HEK293 (cell line): ENCODE measurements around the gene YWHAG.

Experiments used
- ATF2 ChIP-seq: fragments of 450-650 bp; formaldehyde crosslinking; IDR thresholded peaks from 2 replicates; pipeline ENCODE4 v1.5.1; 2016; ENCODE audit warnings: missing biosample characterization, missing genetic modification characterization, low read depth
- HOXA7 ChIP-seq: sonication (generic); formaldehyde crosslinking; IDR thresholded peaks from 2 replicates; pipeline ENCODE4 v1.8.1; 2022; ENCODE audit warnings: missing genetic modification reagents, borderline replicate concordance
- IKZF3 ChIP-seq: fragments of 450-650 bp; IDR thresholded peaks from 2 replicates; pipeline ENCODE4 v1.5.0; 2018; ENCODE audit warnings: missing biosample characterization, mild to moderate bottlenecking, missing genetic modification characterization, moderate library complexity
- WT1 ChIP-seq: fragments of 450-650 bp; formaldehyde crosslinking; IDR thresholded peaks from 2 replicates; pipeline ENCODE4 v1.5.1; 2016; ENCODE audit warnings: missing biosample characterization, missing genetic modification characterization
- ZBTB20 ChIP-seq: fragments of 450-650 bp; formaldehyde crosslinking; IDR thresholded peaks from 2 replicates; pipeline ENCODE4 v1.5.1; 2016; ENCODE audit warnings: missing biosample characterization, missing genetic modification characterization
- ZNF175 ChIP-seq: fragments of 450-650 bp; formaldehyde crosslinking; IDR thresholded peaks from 2 replicates; pipeline ENCODE4 v1.5.1; 2016; ENCODE audit warnings: missing biosample characterization, missing genetic modification characterization
- ZNF23 ChIP-seq: fragments of 450-650 bp; formaldehyde crosslinking; IDR thresholded peaks from 2 replicates; pipeline ENCODE4 v1.5.1; 2016; ENCODE audit warnings: missing biosample characterization, missing genetic modification characterization, borderline replicate concordance
- ZNF302 ChIP-seq: fragments of 450-650 bp; formaldehyde crosslinking; IDR thresholded peaks from 2 replicates; pipeline ENCODE4 v1.5.1; 2016; ENCODE audit warnings: missing biosample characterization, missing genetic modification characterization, low read depth
- ZNF311 ChIP-seq: fragments of 450-650 bp; formaldehyde crosslinking; IDR thresholded peaks from 2 replicates; pipeline ENCODE4 v1.5.1; 2017; ENCODE audit warnings: missing biosample characterization, missing genetic modification characterization, borderline replicate concordance
- ZNF335 ChIP-seq: fragments of 450-650 bp; formaldehyde crosslinking; conservative IDR thresholded peaks from 2 replicates; pipeline ENCODE4 v1.5.1; 2016; ENCODE audit warnings: missing biosample characterization, missing genetic modification characterization
- ZNF362 ChIP-seq: fragments of 450-650 bp; formaldehyde crosslinking; IDR thresholded peaks from 2 replicates; pipeline ENCODE4 v1.5.1; 2016; ENCODE audit warnings: missing biosample characterization, missing genetic modification characterization
- ZNF488 ChIP-seq: fragments of 450-650 bp; formaldehyde crosslinking; IDR thresholded peaks from 2 replicates; pipeline ENCODE4 v1.5.1; 2016; ENCODE audit warnings: missing biosample characterization, missing genetic modification characterization
- ZNF514 ChIP-seq: fragments of 450-650 bp; formaldehyde crosslinking; IDR thresholded peaks from 2 replicates; pipeline ENCODE4 v1.5.1; 2016; ENCODE audit warnings: missing biosample characterization, missing genetic modification characterization
- ZNF518A ChIP-seq: fragments of 450-650 bp; formaldehyde crosslinking; conservative IDR thresholded peaks from 2 replicates; pipeline ENCODE4 v1.5.1; 2016; ENCODE audit warnings: low read depth, missing biosample characterization, missing genetic modification characterization
- ZNF549 ChIP-seq: fragments of 450-650 bp; IDR thresholded peaks from 2 replicates; pipeline ENCODE4 v1.5.1; 2018; ENCODE audit warnings: missing biosample characterization, missing genetic modification characterization, mild to moderate bottlenecking, inconsistent platforms, moderate library complexity
- ZNF629 ChIP-seq: fragments of 450-650 bp; formaldehyde crosslinking; IDR thresholded peaks from 2 replicates; pipeline ENCODE4 v1.5.1; 2017; ENCODE audit warnings: missing biosample characterization, missing genetic modification characterization
- ZNF670 ChIP-seq: fragments of 450-650 bp; formaldehyde crosslinking; IDR thresholded peaks from 2 replicates; pipeline ENCODE4 v1.5.1; 2016; ENCODE audit warnings: missing biosample characterization, missing genetic modification characterization, low read depth
- ZNF707 ChIP-seq: fragments of 450-650 bp; formaldehyde crosslinking; IDR thresholded peaks from 2 replicates; pipeline ENCODE4 v1.5.1; 2016; ENCODE audit warnings: missing biosample characterization, missing genetic modification characterization
- ZSCAN16 ChIP-seq: fragments of 450-650 bp; formaldehyde crosslinking; IDR thresholded peaks from 2 replicates; pipeline ENCODE4 v1.5.1; 2016; ENCODE audit warnings: missing biosample characterization, missing genetic modification characterization
- TF ChIP-seq, protein P1 (sequence below): fragments of 450-650 bp; formaldehyde crosslinking; IDR thresholded peaks from 2 replicates; pipeline ENCODE4 v1.5.1; 2017; ENCODE audit warnings: missing biosample characterization, missing genetic modification characterization
- TF ChIP-seq, protein P2 (sequence below): fragments of 450-650 bp; formaldehyde crosslinking; IDR thresholded peaks from 2 replicates; pipeline ENCODE4 v1.5.1; 2016; ENCODE audit warnings: missing biosample characterization, missing genetic modification characterization
- TF ChIP-seq, protein P3 (sequence below): fragments of 450-650 bp; formaldehyde crosslinking; IDR thresholded peaks from 2 replicates; pipeline ENCODE4 v1.5.1; 2016; ENCODE audit warnings: missing biosample characterization, missing genetic modification characterization

Gene YWHAG

GRCh38 chr7:76314042-76314721 lies 44.6 kb downstream of the YWHAG start (continued):
- TF ChIP-seq ZNF311 = no peak
- no peak for TF ChIP-seq HOXA7 (CRISPR knock-in tag)
- TF ChIP-seq ZNF629 (tag by site-specific recombination) = peak; percentile 40; the same call in 1 of the 2 replicates
- TF ChIP-seq ATF2 (tag by site-specific recombination) = no peak
- TF ChIP-seq IKZF3 (tag by site-specific recombination) = peak; percentile 54
- TF ChIP-seq ZNF514 (tag by site-specific recombination) = no peak
- TF ChIP-seq ZNF362 (tag by site-specific recombination) = 0 out of 2 replicates have a peak, but pooled peaks have one; percentile 19
- TF ChIP-seq ZNF335 (tag by site-specific recombination) = peak; percentile 34; the same call in 1 of the 2 replicates
- TF ChIP-seq WT1 = no peak
- no peak for TF ChIP-seq ZNF518A (tag by site-specific recombination)
- no peak for TF ChIP-seq ZSCAN16 (tag by site-specific recombination)
- TF ChIP-seq, protein P1, sequence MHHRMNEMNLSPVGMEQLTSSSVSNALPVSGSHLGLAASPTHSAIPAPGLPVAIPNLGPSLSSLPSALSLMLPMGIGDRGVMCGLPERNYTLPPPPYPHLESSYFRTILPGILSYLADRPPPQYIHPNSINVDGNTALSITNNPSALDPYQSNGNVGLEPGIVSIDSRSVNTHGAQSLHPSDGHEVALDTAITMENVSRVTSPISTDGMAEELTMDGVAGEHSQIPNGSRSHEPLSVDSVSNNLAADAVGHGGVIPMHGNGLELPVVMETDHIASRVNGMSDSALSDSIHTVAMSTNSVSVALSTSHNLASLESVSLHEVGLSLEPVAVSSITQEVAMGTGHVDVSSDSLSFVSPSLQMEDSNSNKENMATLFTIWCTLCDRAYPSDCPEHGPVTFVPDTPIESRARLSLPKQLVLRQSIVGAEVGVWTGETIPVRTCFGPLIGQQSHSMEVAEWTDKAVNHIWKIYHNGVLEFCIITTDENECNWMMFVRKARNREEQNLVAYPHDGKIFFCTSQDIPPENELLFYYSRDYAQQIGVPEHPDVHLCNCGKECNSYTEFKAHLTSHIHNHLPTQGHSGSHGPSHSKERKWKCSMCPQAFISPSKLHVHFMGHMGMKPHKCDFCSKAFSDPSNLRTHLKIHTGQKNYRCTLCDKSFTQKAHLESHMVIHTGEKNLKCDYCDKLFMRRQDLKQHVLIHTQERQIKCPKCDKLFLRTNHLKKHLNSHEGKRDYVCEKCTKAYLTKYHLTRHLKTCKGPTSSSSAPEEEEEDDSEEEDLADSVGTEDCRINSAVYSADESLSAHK = no peak
- no peak for TF ChIP-seq ZNF175
- no peak for TF ChIP-seq ZNF549 (tag by site-specific recombination)
- no peak for TF ChIP-seq ZNF23 (tag by site-specific recombination)
- no peak for TF ChIP-seq ZNF302 (tag by site-specific recombination)
- TF ChIP-seq, protein P2, sequence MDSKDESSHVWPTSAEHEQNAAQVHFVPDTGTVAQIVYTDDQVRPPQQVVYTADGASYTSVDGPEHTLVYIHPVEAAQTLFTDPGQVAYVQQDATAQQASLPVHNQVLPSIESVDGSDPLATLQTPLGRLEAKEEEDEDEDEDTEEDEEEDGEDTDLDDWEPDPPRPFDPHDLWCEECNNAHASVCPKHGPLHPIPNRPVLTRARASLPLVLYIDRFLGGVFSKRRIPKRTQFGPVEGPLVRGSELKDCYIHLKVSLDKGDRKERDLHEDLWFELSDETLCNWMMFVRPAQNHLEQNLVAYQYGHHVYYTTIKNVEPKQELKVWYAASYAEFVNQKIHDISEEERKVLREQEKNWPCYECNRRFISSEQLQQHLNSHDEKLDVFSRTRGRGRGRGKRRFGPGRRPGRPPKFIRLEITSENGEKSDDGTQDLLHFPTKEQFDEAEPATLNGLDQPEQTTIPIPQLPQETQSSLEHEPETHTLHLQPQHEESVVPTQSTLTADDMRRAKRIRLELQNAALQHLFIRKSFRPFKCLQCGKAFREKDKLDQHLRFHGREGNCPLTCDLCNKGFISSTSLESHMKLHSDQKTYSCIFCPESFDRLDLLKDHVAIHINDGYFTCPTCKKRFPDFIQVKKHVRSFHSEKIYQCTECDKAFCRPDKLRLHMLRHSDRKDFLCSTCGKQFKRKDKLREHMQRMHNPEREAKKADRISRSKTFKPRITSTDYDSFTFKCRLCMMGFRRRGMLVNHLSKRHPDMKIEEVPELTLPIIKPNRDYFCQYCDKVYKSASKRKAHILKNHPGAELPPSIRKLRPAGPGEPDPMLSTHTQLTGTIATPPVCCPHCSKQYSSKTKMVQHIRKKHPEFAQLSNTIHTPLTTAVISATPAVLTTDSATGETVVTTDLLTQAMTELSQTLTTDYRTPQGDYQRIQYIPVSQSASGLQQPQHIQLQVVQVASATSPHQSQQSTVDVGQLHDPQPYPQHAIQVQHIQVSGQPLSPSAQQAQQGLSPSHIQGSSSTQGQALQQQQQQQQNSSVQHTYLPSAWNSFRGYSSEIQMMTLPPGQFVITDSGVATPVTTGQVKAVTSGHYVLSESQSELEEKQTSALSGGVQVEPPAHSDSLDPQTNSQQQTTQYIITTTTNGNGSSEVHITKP (tag by site-specific recombination) = no peak
- no peak for TF ChIP-seq ZNF707 (tag by site-specific recombination)
- no peak for TF ChIP-seq ZBTB20 (tag by site-specific recombination)
- TF ChIP-seq ZNF488 (tag by site-specific recombination) = no peak
- TF ChIP-seq ZNF670 (tag by site-specific recombination) = no peak
- TF ChIP-seq, protein P3, sequence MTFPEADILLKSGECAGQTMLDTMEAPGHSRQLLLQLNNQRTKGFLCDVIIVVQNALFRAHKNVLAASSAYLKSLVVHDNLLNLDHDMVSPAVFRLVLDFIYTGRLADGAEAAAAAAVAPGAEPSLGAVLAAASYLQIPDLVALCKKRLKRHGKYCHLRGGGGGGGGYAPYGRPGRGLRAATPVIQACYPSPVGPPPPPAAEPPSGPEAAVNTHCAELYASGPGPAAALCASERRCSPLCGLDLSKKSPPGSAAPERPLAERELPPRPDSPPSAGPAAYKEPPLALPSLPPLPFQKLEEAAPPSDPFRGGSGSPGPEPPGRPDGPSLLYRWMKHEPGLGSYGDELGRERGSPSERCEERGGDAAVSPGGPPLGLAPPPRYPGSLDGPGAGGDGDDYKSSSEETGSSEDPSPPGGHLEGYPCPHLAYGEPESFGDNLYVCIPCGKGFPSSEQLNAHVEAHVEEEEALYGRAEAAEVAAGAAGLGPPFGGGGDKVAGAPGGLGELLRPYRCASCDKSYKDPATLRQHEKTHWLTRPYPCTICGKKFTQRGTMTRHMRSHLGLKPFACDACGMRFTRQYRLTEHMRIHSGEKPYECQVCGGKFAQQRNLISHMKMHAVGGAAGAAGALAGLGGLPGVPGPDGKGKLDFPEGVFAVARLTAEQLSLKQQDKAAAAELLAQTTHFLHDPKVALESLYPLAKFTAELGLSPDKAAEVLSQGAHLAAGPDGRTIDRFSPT (tag by site-specific recombination) = 0 out of 2 replicates have a peak, but pooled peaks have one; percentile 59
